Activated CD8-positive, alpha-beta memory T cell treated with anti-CD3 and anti-CD28 coated beads, Interleukin-2, amount 50 U/mL, for 24 hours (primary cell): Measurements from ENCODE around the gene AP3B2.

ENCODE experiments used
- DNase-seq: peaks from one replicate; pipeline ENCODE4 v3.0.0-alpha.2; 2020; ENCODE audit errors: extremely low read depth

The AP3B2 gene

GRCh38 chr15:82698711-82699345, 10.8 kb downstream of the AP3B2 start:
- no peak for DNase-seq

- DNase-seq = no peak
Measured at GRCh38 chr15:82697735-82698407, 11.8 kb downstream of the AP3B2 start.

- DNase-seq = no peak
Measured at GRCh38 chr15:82692171-82692570, 17.5 kb downstream of the AP3B2 start.

GRCh38 chr15:82689147-82689546, 20.5 kb downstream of the AP3B2 start:
- DNase-seq = no peak

- no peak for DNase-seq
Measured at GRCh38 chr15:82688691-82689090, 21.0 kb downstream of the AP3B2 start.

GRCh38 chr15:82681371-82681770, 28.3 kb downstream of the AP3B2 start:
- DNase-seq = no peak

GRCh38 chr15:82680200-82681102, 29.2 kb downstream of the AP3B2 start:
- DNase-seq = peak; percentile 36

- DNase-seq = no peak
Measured at GRCh38 chr15:82679626-82680199, 30.0 kb downstream of the AP3B2 start.

- no peak for DNase-seq
Measured at GRCh38 chr15:82677720-82678323, 31.9 kb downstream of the AP3B2 start.

- DNase-seq = no peak
Measured at GRCh38 chr15:82674873-82675272, 34.8 kb downstream of the AP3B2 start.

GRCh38 chr15:82670699-82671098, 39.0 kb downstream of the AP3B2 start:
- no peak for DNase-seq

GRCh38 chr15:82666606-82667005, 43.1 kb downstream of the AP3B2 start:
- DNase-seq = no peak

GRCh38 chr15:82664021-82664420, 45.7 kb downstream of the AP3B2 start:
- no peak for DNase-seq

GRCh38 chr15:82663186-82663600, 46.5 kb downstream of the AP3B2 start:
- no peak for DNase-seq

- no peak for DNase-seq
Measured at GRCh38 chr15:82662641-82663040, 47.0 kb downstream of the AP3B2 start.

- DNase-seq = no peak
Measured at GRCh38 chr15:82660378-82660777, 49.3 kb downstream of the AP3B2 start.

- no peak for DNase-seq
Measured at GRCh38 chr15:82656641-82657266, 52.9 kb downstream of the AP3B2 start.

- no peak for DNase-seq
Measured at GRCh38 chr15:82655606-82656005, 54.1 kb downstream of the AP3B2 start.

GRCh38 chr15:82653483-82654168, 56.0 kb downstream of the AP3B2 start:
- no peak for DNase-seq

- DNase-seq = no peak
Measured at GRCh38 chr15:82651708-82652107, 58.0 kb downstream of the AP3B2 start.
